BJ (cell line): Measurements from ENCODE around the gene ARPP21. TPM values are rescaled to one million over a fixed set of nuclear protein-coding genes. Genes with fewer than 3 reads are reported as not detected.

ENCODE experiments used
- CTCF ChIA-PET: fragments of 350-600 bp; formaldehyde crosslinking; extraction: SDS; loops from one replicate; lab custom pipeline; 2021; ENCODE audit warnings: antibody characterized with exemption, inconsistent platforms; lab: Yijun Ruan, JAX
- POLR2A ChIA-PET: fragments of 300-600 bp; sonication (Branson Sonifier 250); formaldehyde crosslinking; extraction: SDS; loops from one replicate; lab custom pipeline; 2021; ENCODE audit warnings: antibody characterized with exemption; lab: Charles Lee
- DNase-seq: peaks from one replicate; pipeline ENCODE4 v3.0.0-alpha.2; 2011; ENCODE audit warnings: low read depth
- H3K27me3 ChIP-seq: 2 replicates; pipeline ENCODE4 v1.6.0; 2011; ENCODE audit warnings: low read length; ENCODE audit not compliant: control insufficient read depth, insufficient read depth
- H3K36me3 ChIP-seq: 2 replicates; pipeline ENCODE4 v1.5.1; 2011; ENCODE audit warnings: low read length; ENCODE audit not compliant: control insufficient read depth, insufficient read depth
- H3K4me3 ChIP-seq: 2 replicates; pipeline ENCODE4 v1.5.1; 2011; ENCODE audit warnings: low read depth, mild to moderate bottlenecking, control low read depth, low read length
- polyA plus RNA-seq: library from polyadenylated mRNA; depleted of rRNA; stranded (reverse); fragments of >200 nt; gene quantifications from 2 replicates; pipeline ENCODE4 v1.2.3, GENCODE V29; 2011
- TF ChIP-seq, protein P1 (sequence below): IDR thresholded peaks from 2 replicates; pipeline ENCODE4 v1.5.1; 2011; ENCODE audit warnings: low read depth, mild to moderate bottlenecking, control low read depth, inconsistent platforms, low read length, moderate library complexity; ENCODE audit not compliant: insufficient read depth

ARPP21 gene
- polyA plus RNA-seq, 1 experiment = not detected

DNA sequence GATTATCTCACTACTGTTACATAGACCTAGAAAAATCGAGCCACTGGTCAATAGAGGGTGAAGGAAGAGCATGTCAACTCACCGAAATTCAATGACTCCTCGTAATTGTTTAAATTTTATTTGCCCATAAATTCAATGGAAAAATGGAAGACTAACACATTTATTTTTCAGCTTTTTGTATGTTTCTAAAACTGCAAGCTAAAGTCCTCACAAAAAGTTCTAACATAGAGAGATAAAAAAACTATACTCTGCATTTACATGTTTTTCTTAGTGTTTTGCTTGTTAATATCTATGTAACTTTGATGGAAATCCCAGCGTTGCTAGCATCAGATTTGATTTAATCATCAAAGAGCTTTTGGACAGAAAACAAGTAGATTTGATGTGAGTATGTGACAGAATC is 6.8 kb downstream of the ARPP21 start:
- TF ChIP-seq, protein P1, sequence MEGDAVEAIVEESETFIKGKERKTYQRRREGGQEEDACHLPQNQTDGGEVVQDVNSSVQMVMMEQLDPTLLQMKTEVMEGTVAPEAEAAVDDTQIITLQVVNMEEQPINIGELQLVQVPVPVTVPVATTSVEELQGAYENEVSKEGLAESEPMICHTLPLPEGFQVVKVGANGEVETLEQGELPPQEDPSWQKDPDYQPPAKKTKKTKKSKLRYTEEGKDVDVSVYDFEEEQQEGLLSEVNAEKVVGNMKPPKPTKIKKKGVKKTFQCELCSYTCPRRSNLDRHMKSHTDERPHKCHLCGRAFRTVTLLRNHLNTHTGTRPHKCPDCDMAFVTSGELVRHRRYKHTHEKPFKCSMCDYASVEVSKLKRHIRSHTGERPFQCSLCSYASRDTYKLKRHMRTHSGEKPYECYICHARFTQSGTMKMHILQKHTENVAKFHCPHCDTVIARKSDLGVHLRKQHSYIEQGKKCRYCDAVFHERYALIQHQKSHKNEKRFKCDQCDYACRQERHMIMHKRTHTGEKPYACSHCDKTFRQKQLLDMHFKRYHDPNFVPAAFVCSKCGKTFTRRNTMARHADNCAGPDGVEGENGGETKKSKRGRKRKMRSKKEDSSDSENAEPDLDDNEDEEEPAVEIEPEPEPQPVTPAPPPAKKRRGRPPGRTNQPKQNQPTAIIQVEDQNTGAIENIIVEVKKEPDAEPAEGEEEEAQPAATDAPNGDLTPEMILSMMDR = no peak
- H3K36me3 ChIP-seq = no peaks in the 10 kb centered on the region
- ChIA-PET CTCF (no interaction called here), POLR2A (no interaction called here)
- DNase-seq = no peak
- H3K27me3 ChIP-seq = no peaks in the 10 kb centered on the region
- H3K4me3 ChIP-seq = no peak overlapping the region

DNA sequence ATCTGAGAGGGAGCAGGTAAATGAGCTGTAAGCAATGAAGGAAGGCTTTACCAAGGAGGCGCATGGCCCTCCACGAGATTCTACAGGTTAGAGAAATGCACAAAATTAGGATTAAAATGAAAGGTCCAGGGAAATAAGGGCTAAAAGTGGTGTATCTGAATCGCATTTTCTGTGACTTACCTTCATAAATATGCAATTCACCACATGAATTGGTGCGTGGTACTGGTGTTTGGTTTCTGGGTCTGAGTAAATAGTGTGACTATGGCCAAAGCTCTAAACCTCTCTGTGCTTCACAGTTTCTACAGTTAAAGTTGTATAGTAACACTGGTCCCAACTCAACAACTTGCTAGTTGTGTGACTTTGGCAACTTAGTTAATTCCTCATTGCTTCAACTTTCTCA is 8.1 kb downstream of the ARPP21 start:
- ChIA-PET CTCF (interaction anchor here (1.4 kb wide), 1 partner anchor 12 kb away, joined by 3 read pairs; no protein-coding TSS in a partner anchor), POLR2A (no interaction called here)
- H3K4me3 ChIP-seq = no peak overlapping the region
- DNase-seq = no peak
- TF ChIP-seq, protein P1 = no peak
- no peaks in the 10 kb centered on the region for H3K27me3 ChIP-seq
- no peaks in the 10 kb centered on the region for H3K36me3 ChIP-seq

DNA sequence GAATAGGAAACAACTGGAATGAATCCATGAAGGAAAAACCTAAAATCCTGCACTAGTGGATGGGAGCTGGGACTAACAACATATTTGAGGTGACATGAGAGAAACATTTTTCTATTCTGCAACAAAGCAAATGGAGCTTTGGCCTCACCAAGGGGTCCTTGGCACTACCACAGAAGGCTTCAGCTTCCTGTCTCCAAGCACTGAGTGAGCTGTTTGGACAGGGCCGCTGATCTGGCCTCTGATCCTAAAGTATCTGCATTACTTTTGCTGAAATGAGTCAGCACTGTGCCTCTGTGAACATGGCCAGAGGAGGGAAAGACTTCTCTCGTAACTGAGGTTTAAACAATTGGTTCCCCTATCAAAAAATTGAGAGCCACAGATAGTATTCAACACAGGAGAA is 9.0 kb downstream of the ARPP21 start:
- POLR2A ChIA-PET = no interaction called here
- H3K27me3 ChIP-seq = no peaks in the 10 kb centered on the region
- CTCF ChIA-PET = interaction anchor here (1.4 kb wide), 1 partner anchor 11 kb away, joined by 3 read pairs; no protein-coding TSS in a partner anchor
- TF ChIP-seq, protein P1 = no peak
- no peak overlapping the region for H3K4me3 ChIP-seq
- no peaks in the 10 kb centered on the region for H3K36me3 ChIP-seq
- no peak for DNase-seq

DNA sequence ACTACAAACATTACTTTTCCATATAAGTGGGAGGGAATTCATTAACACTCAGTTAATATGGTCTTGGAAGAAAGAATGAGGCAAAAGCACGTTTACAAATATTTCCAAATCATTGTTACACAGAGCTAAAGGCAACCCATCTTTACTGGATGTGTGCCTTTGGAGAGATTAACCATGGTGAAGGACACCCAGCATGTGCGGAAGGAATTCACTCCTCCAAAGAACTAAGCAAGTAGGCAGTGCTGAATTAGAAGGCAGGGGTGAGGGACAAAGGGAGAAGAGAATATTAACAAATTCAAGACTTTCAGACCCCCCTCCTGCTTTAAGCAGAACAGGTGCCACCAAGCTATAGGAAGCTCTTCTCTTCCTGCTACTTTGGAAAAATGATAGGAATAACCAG is 10.1 kb downstream of the ARPP21 start:
- ChIA-PET POLR2A (no interaction called here), CTCF (no interaction called here)
- Histone ChIP-seq H3K36me3 (no peaks in the 10 kb centered on the region), H3K4me3 (no peak overlapping the region), H3K27me3 (no peaks in the 10 kb centered on the region)
- DNase-seq = no peak
- TF ChIP-seq, protein P1 = no peak

DNA sequence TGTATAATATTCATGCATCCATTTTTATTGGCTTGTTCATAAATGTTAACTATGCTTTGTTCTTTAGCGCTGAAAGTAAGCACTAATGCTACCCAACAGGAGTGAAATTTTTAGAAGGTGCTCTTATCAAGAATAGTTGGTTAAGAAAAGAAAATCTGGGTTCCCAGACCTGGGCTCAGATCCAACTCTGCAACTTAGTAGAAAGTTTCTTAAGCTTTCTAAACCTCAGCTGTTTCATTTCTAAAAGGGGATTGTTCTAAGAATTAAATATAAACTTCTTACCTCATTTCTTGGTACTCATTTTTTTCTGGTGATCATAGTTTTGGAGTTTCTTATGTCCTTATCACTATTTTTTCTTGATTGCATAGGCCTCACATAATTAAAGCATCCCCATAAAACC is 12.1 kb downstream of the ARPP21 start:
- CTCF ChIA-PET = no interaction called here
- Histone ChIP-seq H3K36me3 (no peaks in the 10 kb centered on the region), H3K27me3 (no peaks in the 10 kb centered on the region), H3K4me3 (no peak overlapping the region)
- POLR2A ChIA-PET = no interaction called here
- TF ChIP-seq, protein P1 = no peak
- no peak for DNase-seq
